DND-41 (cell line): Measurements from ENCODE around the gene NAMPT.

Experiments
- ATAC-seq: fragments of 200-7000 bp; cut with Tn5 transposase; 3 replicates; pipeline ENCODE4 v1.9.1; 2021; ENCODE audit warnings: low read depth; ENCODE audit not compliant: insufficient read depth
- DNase-seq: peaks from one replicate; pipeline ENCODE4 v3.0.0-alpha.2; 2020
- H2AFZ ChIP-seq: 2 replicates; pipeline ENCODE4 v1.6.0; 2012; ENCODE audit warnings: low read depth, low read length
- H3K27ac ChIP-seq: 2 replicates; pipeline ENCODE4 v1.5.1; 2012; ENCODE audit warnings: low read length, inconsistent platforms
- H3K27me3 ChIP-seq: fragments of 200-600 bp; sonication (generic); 2 replicates; pipeline ENCODE4 v1.6.0; 2012; ENCODE audit warnings: low read length, mild to moderate bottlenecking, inconsistent platforms; ENCODE audit not compliant: insufficient read depth, poor library complexity
- H3K36me3 ChIP-seq: 2 replicates; pipeline ENCODE4 v1.5.1; 2012; ENCODE audit warnings: low read length, inconsistent platforms; ENCODE audit not compliant: insufficient read depth
- H3K4me1 ChIP-seq: 2 replicates; pipeline ENCODE4 v1.5.1; 2012; ENCODE audit warnings: mild to moderate bottlenecking, low read length; ENCODE audit not compliant: insufficient read depth
- H3K4me2 ChIP-seq: 2 replicates; pipeline ENCODE4 v1.6.0; 2012; ENCODE audit warnings: mild to moderate bottlenecking, moderate library complexity, low read length, inconsistent platforms; ENCODE audit not compliant: insufficient read depth
- H3K4me3 ChIP-seq, 2 experiments: fragments of 200-600 bp in 1 of 2; shearing (Covaris generic) in 1 of 2; 2 replicates each; pipeline ENCODE4 v1.5.1; 2012 to 2016; ENCODE audit warnings: inconsistent platforms in 2 of 2, low read length in 2 of 2, mild to moderate bottlenecking in 2 of 2, low read depth in 1 of 2, moderate library complexity in 1 of 2
- H3K79me2 ChIP-seq: 2 replicates; pipeline ENCODE4 v1.6.0; 2012; ENCODE audit warnings: low read length, inconsistent platforms; ENCODE audit not compliant: insufficient read depth
- H3K9ac ChIP-seq: 2 replicates; pipeline ENCODE4 v1.6.0; 2012; ENCODE audit warnings: low read depth, mild to moderate bottlenecking, inconsistent platforms, low read length, moderate library complexity
- H3K9me3 ChIP-seq: 2 replicates; pipeline ENCODE4 v1.5.1; 2012; ENCODE audit warnings: low read length, moderate library complexity, mild to moderate bottlenecking, inconsistent platforms; ENCODE audit not compliant: insufficient read depth, severe bottlenecking
- H4K20me1 ChIP-seq: 2 replicates; pipeline ENCODE4 v1.6.0; 2012; ENCODE audit warnings: low read length; ENCODE audit not compliant: insufficient read depth
- CTCF ChIP-seq: IDR thresholded peaks from 2 replicates; pipeline ENCODE4 v1.5.1; 2012; ENCODE audit warnings: borderline replicate concordance, low read length, moderate library complexity, mild to moderate bottlenecking; ENCODE audit not compliant: poor library complexity, severe bottlenecking; ENCODE audit errors: extremely low read depth
- EZH2 ChIP-seq: IDR thresholded peaks from 3 replicates; pipeline ENCODE4 v1.6.1; 2012; ENCODE audit warnings: borderline replicate concordance, low read depth, mild to moderate bottlenecking, moderate library complexity, low read length, inconsistent platforms; ENCODE audit not compliant: severe bottlenecking

NAMPT gene

GRCh38 chr7:106294334-106294733 lies 9.6 kb upstream of the NAMPT start:
- no peaks in the 10 kb centered on the region for H3K4me1 ChIP-seq
- no peaks in the 10 kb centered on the region for H3K79me2 ChIP-seq
- H3K27me3 ChIP-seq, result peaks cover 20% of the 10 kb centered on the region
- no peak overlapping the region for H2AFZ ChIP-seq
- TF ChIP-seq CTCF (peak; percentile 22), EZH2 (no peak)
- DNase-seq, result no peak
- no peaks in the 10 kb centered on the region for H3K9me3 ChIP-seq
- H3K27ac ChIP-seq, result no peak overlapping the region
- no peaks in the 10 kb centered on the region for H4K20me1 ChIP-seq
- no peak overlapping the region for H3K4me2 ChIP-seq
- H3K9ac ChIP-seq, result no peak overlapping the region
- H3K36me3 ChIP-seq, result no peaks in the 10 kb centered on the region
- no peak for ATAC-seq
- H3K4me3 ChIP-seq, result no peak overlapping the region

- TF ChIP-seq CTCF (no peak), EZH2 (no peak)
- no peak for ATAC-seq
These were observed 6.5 kb upstream of the NAMPT start for GRCh38 chr7:106291247-106291646.

GRCh38 chr7:106290319-106290718 lies 5.5 kb upstream of the NAMPT start:
- no peak for ATAC-seq
- DNase-seq, result no peak
- TF ChIP-seq EZH2, result no peak
- no peak for TF ChIP-seq CTCF
- Histone ChIP-seq H3K27me3 (peaks cover 20% of the 10 kb centered on the region), H3K9me3 (no peaks in the 10 kb centered on the region), H3K36me3 (no peaks in the 10 kb centered on the region), H3K27ac (no peak overlapping the region), H4K20me1 (no peaks in the 10 kb centered on the region), H3K4me1 (peaks cover 9% of the 10 kb centered on the region), H2AFZ (no peak overlapping the region), H3K9ac (no peak overlapping the region), H3K79me2 (no peaks in the 10 kb centered on the region), H3K4me3 (no peak overlapping the region), H3K4me2 (no peak overlapping the region)

More at GRCh38 chr7:106291247-106291646, 6.5 kb upstream of the NAMPT start:
- Histone ChIP-seq H3K9me3 (no peaks in the 10 kb centered on the region), H3K27ac (no peak overlapping the region), H3K4me1 (no peaks in the 10 kb centered on the region), H3K4me2 (no peak overlapping the region), H3K9ac (no peak overlapping the region), H2AFZ (no peak overlapping the region), H3K36me3 (no peaks in the 10 kb centered on the region), H3K4me3 (no peak overlapping the region), H3K79me2 (no peaks in the 10 kb centered on the region), H4K20me1 (no peaks in the 10 kb centered on the region), H3K27me3 (peaks cover 20% of the 10 kb centered on the region)
- DNase-seq, result no peak

- Histone ChIP-seq H3K4me3 (no peak overlapping the region), H3K9me3 (no peaks in the 10 kb centered on the region), H3K4me2 (no peak overlapping the region), H3K27me3 (peaks cover 20% of the 10 kb centered on the region), H4K20me1 (no peaks in the 10 kb centered on the region), H2AFZ (no peak overlapping the region), H3K9ac (no peak overlapping the region), H3K36me3 (no peaks in the 10 kb centered on the region), H3K27ac (no peak overlapping the region), H3K79me2 (no peaks in the 10 kb centered on the region), H3K4me1 (peaks cover 10% of the 10 kb centered on the region)
- DNase-seq (no peak), ATAC-seq (no peak)
- TF ChIP-seq EZH2 (no peak), CTCF (no peak)
These were observed 5.1 kb upstream of the NAMPT start for GRCh38 chr7:106289848-106290247.
